GM18499 (cell line): ENCODE results near the gene DDX20.
"Not testable (repeated sequence)": the region's sequence is repeated elsewhere in the genome, so short reads cannot be mapped to it uniquely, and the experiment has no call there.

Source experiments
- ATAC-seq: cut with Tn5 transposase; IDR thresholded peaks from one replicate; pipeline ENCODE4 v1.9.1; 2021; ENCODE audit warnings: moderate number of reproducible peaks; ENCODE audit not compliant: insufficient read depth, unreplicated experiment

Gene DDX20

GRCh38 chr1:111733183-111733991 lies 22.3 kb upstream of the DDX20 start:
- no peak for ATAC-seq

- ATAC-seq = no peak
These were observed 21.7 kb upstream of the DDX20 start for GRCh38 chr1:111733992-111734341.

GRCh38 chr1:111734426-111734825 lies 21.3 kb upstream of the DDX20 start:
- ATAC-seq = no peak

- no peak for ATAC-seq
These were observed 20.8 kb upstream of the DDX20 start for GRCh38 chr1:111734856-111735255.

GRCh38 chr1:111735321-111735720 lies 20.4 kb upstream of the DDX20 start:
- ATAC-seq = no peak

GRCh38 chr1:111735858-111736544 lies 19.7 kb upstream of the DDX20 start:
- ATAC-seq = no peak

DNA sequence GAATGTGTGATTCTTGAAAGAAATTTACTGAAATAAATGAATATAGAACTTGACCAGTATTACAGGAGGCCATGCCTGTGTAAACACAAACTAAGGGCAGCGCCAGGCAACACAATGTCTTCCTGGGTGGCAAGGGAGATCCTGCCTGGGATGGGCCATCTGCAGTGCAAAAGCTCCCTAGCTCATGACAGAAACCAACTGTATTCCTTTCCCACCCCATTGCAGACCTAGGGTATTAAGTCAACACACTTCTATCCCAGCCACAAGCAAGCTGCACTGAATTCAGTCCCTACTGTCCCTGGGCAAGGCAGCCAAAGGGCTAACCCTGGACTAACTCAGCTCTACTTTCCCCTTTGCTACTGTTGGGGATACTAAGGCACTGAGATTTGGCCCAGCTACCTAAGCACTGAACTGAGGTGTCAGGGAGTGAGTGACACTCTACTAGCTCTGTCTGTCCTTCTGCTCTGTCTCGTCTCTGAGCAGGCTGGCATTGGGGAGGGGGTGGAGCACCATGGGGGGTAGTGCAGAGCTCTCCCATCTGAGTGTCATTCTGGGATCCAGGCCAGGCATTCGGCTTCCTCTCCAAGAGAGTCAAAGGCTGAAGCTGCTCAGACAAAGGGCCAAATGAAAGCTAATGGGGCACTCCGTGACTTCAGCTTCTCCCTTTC lies 19.0 kb upstream of the DDX20 start:
- no peak for ATAC-seq

DNA sequence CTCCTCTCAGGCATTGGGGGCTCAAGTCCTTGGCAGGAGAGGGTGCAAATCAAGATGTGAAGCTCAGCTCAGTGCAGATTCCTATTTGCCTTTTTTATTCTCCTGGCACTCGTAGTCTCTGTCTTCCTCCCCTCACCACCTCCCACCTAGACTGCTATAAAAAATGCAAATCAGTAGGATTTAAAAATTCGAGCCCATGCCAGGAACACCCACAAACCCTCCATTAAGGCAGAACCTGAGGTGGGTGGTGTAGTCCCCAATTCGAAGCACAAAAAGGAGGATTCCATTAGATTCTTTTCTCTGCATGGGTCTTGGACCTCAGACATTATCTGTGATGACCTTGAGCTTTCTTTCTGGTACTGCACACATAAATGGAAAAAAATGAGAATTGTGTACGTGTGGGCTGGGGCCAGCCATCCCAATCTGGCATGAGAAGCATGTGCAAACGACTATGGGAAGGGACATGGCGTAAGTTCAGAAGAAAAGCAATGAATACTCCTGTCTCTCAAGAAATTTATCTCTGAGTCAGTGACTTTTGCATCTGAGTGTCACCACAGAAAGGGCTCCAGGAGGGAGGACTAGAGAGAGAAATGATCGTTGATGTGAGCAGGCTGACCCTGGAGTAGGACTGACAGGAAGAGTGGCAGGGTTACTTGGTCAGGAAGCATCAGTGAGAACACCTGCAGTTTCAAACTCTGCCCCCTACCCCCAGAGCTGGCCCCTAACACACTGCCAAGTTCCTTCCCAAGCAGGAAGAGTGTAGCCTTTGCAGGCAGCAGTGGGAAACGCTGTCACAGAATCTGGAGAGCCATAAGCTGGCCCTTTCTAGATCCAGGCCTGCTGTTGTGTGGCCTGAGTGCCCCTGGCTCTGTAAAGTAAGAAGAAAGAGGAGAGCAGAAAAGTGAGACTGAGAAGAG lies 18.2 kb upstream of the DDX20 start:
- ATAC-seq = no peak

GRCh38 chr1:111738133-111738435 lies 17.6 kb upstream of the DDX20 start:
- no peak for ATAC-seq

GRCh38 chr1:111738436-111739193 lies 17.1 kb upstream of the DDX20 start:
- peak; percentile 25 for ATAC-seq

GRCh38 chr1:111739194-111739924 lies 16.3 kb upstream of the DDX20 start, which contains the start of gene INKA2:
Gene INKA2, minus strand, starts transcription at chr1:111739395. Its CDS starts 153 bp downstream, at chr1:111739242.
- peak; percentile 63 for ATAC-seq

- no peak for ATAC-seq
These were observed 15.6 kb upstream of the DDX20 start for GRCh38 chr1:111739925-111740765.

DNA sequence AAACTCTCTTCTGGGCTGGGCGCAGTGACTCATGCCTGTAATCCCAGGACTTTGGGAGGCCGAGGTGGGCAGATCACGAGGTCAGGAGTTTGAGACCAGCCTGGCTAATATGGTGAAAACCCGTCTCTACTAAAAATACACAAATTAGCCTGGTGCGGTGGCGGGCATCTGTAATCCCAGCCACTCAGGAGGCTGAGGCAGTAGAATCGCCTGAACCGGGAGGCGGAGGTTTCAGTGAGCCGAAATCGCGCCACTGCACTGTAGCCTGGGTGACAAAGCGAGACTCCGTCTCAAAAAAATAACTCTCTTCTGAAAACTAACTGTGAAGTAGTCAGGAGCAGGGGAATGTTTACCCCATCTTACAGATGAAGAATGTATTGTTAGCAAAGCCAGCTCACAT lies 13.4 kb upstream of the DDX20 start:
- ATAC-seq = not testable (repeated sequence)

DNA sequence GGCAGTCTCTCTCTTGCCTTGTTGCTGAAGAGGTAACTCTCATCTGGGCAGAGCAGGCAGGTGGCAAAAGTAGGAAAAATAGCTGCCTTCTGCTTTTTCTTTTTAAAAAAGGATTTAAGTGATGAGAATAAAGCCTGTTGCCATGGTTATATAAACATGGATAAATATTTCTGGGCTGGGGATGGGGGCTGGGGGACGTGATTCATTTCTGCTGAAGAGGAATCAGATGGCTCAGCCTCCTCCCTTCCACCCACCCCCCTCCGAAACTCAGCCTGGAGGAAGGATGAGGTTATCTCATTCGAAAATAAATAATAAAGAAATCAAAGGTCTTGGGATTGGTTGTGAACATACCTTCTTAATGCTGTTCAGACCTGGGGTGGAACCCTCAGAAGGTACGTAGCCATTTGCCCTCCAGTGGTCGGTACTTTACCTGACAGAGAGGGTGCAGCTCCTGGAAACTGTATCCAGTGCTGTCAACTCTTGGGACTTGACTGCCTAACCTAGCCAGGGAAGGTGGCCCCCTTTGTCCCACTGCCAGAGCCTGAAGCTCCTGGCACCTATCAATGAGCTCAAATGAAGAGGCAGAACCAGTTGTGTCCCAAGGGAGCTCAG lies 12.7 kb upstream of the DDX20 start:
- ATAC-seq = no peak

- ATAC-seq = no peak
These were observed 12.0 kb upstream of the DDX20 start for GRCh38 chr1:111743679-111744101.

- no peak for ATAC-seq
These were observed 9.8 kb upstream of the DDX20 start for GRCh38 chr1:111745675-111746613.

- no peak for ATAC-seq
These were observed 9.1 kb upstream of the DDX20 start for GRCh38 chr1:111746614-111746999.
